ENCODE results near the gene SRSF3. TPM values are rescaled to one million over a fixed set of nuclear protein-coding genes. Genes with fewer than 3 reads are reported as not detected.

SRSF3 gene
- total and polyA plus RNA-seq, 9 of the 15 experiments (the other 6 are each of a cell fraction or from before 2014, with no cell fraction given), result 337 to 1,200 (median 518) TPM

GRCh38 chr6:36615018-36615761 is 21.0 kb downstream of the SRSF3 start (continued):
- TF ChIP-seq IRF9 (tag; IDR thresholded peaks at IDR 0.05), result peak; percentile 92
- no peak for TF ChIP-seq HMG20A (CRISPR knock-in tag; conservative IDR thresholded peaks at IDR 0.05)
- TF ChIP-seq ZNF589 (CRISPR knock-in tag; IDR thresholded peaks at IDR 0.05; ENCODE audit: low read depth), result 0 out of 2 replicates have a peak, but pooled peaks have one; percentile 43
- TF ChIP-seq YY1 (IDR thresholded peaks at IDR 0.05; ENCODE audit: borderline replicate concordance in 1 of 3, control insufficient read depth in 1 of 3, extremely low read depth in 1 of 3, insufficient read depth in 3 of 3, insufficient read length in 1 of 3, insufficient replicate concordance in 2 of 3, low read depth in 1 of 3, low read length in 2 of 3), result no peak
- TF ChIP-seq POU5F1 (IDR thresholded peaks at IDR 0.05; ENCODE audit: borderline replicate concordance, low read depth, low read length, partially characterized antibody), result no peak
- TF ChIP-seq TBP (optimal IDR thresholded peaks at IDR 0.05; ENCODE audit: low read depth, low read length), result no peak
- TF ChIP-seq, protein P1, sequence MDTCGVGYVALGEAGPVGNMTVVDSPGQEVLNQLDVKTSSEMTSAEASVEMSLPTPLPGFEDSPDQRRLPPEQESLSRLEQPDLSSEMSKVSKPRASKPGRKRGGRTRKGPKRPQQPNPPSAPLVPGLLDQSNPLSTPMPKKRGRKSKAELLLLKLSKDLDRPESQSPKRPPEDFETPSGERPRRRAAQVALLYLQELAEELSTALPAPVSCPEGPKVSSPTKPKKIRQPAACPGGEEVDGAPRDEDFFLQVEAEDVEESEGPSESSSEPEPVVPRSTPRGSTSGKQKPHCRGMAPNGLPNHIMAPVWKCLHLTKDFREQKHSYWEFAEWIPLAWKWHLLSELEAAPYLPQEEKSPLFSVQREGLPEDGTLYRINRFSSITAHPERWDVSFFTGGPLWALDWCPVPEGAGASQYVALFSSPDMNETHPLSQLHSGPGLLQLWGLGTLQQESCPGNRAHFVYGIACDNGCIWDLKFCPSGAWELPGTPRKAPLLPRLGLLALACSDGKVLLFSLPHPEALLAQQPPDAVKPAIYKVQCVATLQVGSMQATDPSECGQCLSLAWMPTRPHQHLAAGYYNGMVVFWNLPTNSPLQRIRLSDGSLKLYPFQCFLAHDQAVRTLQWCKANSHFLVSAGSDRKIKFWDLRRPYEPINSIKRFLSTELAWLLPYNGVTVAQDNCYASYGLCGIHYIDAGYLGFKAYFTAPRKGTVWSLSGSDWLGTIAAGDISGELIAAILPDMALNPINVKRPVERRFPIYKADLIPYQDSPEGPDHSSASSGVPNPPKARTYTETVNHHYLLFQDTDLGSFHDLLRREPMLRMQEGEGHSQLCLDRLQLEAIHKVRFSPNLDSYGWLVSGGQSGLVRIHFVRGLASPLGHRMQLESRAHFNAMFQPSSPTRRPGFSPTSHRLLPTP (IDR thresholded peaks at IDR 0.05; ENCODE audit: borderline replicate concordance, extremely low read depth, insufficient read length), result no peak
- TF ChIP-seq BCOR (IDR thresholded peaks at IDR 0.05), result peak; percentile 27; the same call in 1 of the 2 replicates
- peak; percentile 80 for TF ChIP-seq ATF4 (CRISPR knock-in tag; IDR thresholded peaks at IDR 0.05)
- TF ChIP-seq ZMIZ1 (IDR thresholded peaks at IDR 0.05; ENCODE audit: low read depth in 2 of 2, low read length in 2 of 2), result 0 out of 4 replicates have a peak, but pooled peaks of 1 of the 2 experiments have one; percentile 24
- peak; percentile 61; the same call in 1 of the 2 replicates for TF ChIP-seq C11orf30 (IDR thresholded peaks at IDR 0.05; ENCODE audit: low read depth)
- TF ChIP-seq NR4A1 (CRISPR knock-in tag; IDR thresholded peaks at IDR 0.05), result no peak
- no peak for TF ChIP-seq NR4A1 (tag; IDR thresholded peaks at IDR 0.05)
- peak; percentile 67 for TF ChIP-seq L3MBTL2 (IDR thresholded peaks at IDR 0.05)
- TF ChIP-seq RUNX1 (IDR thresholded peaks at IDR 0.05; ENCODE audit: low read depth), result no peak
- TF ChIP-seq HDAC2 (IDR thresholded peaks at IDR 0.05), result no peak; the same call in none of the 2 replicates
- TF ChIP-seq NBN (IDR thresholded peaks at IDR 0.05; ENCODE audit: low read depth), result peak; percentile 78
- TF ChIP-seq PHF21A (IDR thresholded peaks at IDR 0.05; ENCODE audit: borderline replicate concordance, low read depth), result peak; percentile 67; the same call in 1 of the 2 replicates
